A549 (cell line): ENCODE results near the gene TMPRSS6. TPM values are rescaled to one million over a fixed set of nuclear protein-coding genes. Genes with fewer than 3 reads are reported as not detected.

ENCODE experiments used
- ATAC-seq, 2 experiments: fragments of 200-7000 bp in 1 of 2; fragments of >200 bp in 1 of 2; cut with Nextera tagmentation in 1 of 2; cut with Tn5 transposase in 1 of 2; 3 replicates each; pipeline versions ENCODE4 v1.8.0 to v1.9.1; 2018 to 2020; ENCODE audit warnings: mild to moderate bottlenecking in 1 of 2, moderate library complexity in 1 of 2
- CTCF ChIA-PET: fragments of 300-600 bp; sonication (Branson Sonifier 250); formaldehyde crosslinking; extraction: SDS; loops from one replicate; lab custom pipeline; 2021; ENCODE audit warnings: antibody characterized with exemption, inconsistent platforms; lab: Yijun Ruan, JAX
- POLR2A ChIA-PET: fragments of 350-600 bp; formaldehyde crosslinking; extraction: SDS; loops from one replicate; lab custom pipeline; 2021; ENCODE audit warnings: antibody characterized with exemption, inconsistent platforms; lab: Yijun Ruan, JAX
- DNase-seq, 2 experiments: peaks; one replicate each; pipeline versions ENCODE4 v3.0.0 to v3.0.0-alpha.2; 2011 to 2016; ENCODE audit warnings: low read depth in 1 of 2, low spot score in 1 of 2
- FAIRE-seq: peaks from 2 replicates; lab custom pipeline; 2011; peaks lifted over from hg19 to GRCh38; lab: Jason Lieb, UNC
- H3K27ac ChIP-seq, 2 experiments: fragments of >200 bp; sonication (Bioruptor Twin); formaldehyde crosslinking; 3 replicates each; pipeline ENCODE4 v1.5.1; 2016 to 2017
- H3K4me1 ChIP-seq: fragments of >200 bp; sonication (Bioruptor Twin); formaldehyde crosslinking; 3 replicates; pipeline ENCODE4 v1.6.1; 2016
- H3K4me2 ChIP-seq: fragments of >200 bp; sonication (Bioruptor Twin); formaldehyde crosslinking; 3 replicates; pipeline ENCODE4 v1.6.1; 2016
- H3K4me3 ChIP-seq: fragments of >200 bp; sonication (Bioruptor Twin); formaldehyde crosslinking; 3 replicates; pipeline ENCODE4 v1.5.1; 2016
- H3K9me3 ChIP-seq: fragments of >200 bp; sonication (Bioruptor Twin); formaldehyde crosslinking; 3 replicates; pipeline ENCODE4 v1.6.1; 2016
- BHLHE40 ChIP-seq: IDR thresholded peaks from 2 replicates; pipeline ENCODE4 v1.6.1; 2012; ENCODE audit warnings: low read depth, low read length, inconsistent platforms
- CEBPB ChIP-seq, 2 experiments: fragments of >200 bp in 1 of 2; sonication (Bioruptor Twin) in 1 of 2; formaldehyde crosslinking in 1 of 2; IDR thresholded peaks; 2 replicates each; pipeline ENCODE4 v1.6.1; 2012 to 2016
- CHD4 ChIP-seq: fragments of 200-600 bp; sonication (generic); IDR thresholded peaks from 2 replicates; pipeline ENCODE4 v1.6.1; 2016; ENCODE audit warnings: antibody characterized with exemption, mild to moderate bottlenecking, borderline replicate concordance
- ELK1 ChIP-seq: fragments of 150-350 bp; IDR thresholded peaks from 2 replicates; pipeline ENCODE4 v1.6.1; 2014; ENCODE audit warnings: low read depth, mild to moderate bottlenecking, low read length
- EP300 ChIP-seq, 2 experiments: fragments of >200 bp; sonication (Bioruptor Twin); formaldehyde crosslinking; IDR thresholded peaks; 2 replicates in 1 of 2; 3 replicates in 1 of 2; pipeline ENCODE4 v1.6.1; 2016 to 2017
- ESRRA ChIP-seq: fragments of 150-350 bp; IDR thresholded peaks from 2 replicates; pipeline ENCODE4 v1.6.1; 2014; ENCODE audit warnings: mild to moderate bottlenecking, low read length, borderline replicate concordance
- FOSL2 ChIP-seq, 2 experiments: fragments of 450-650 bp in 1 of 2; fragments of >200 bp in 1 of 2; sonication (Bioruptor Twin) in 1 of 2; formaldehyde crosslinking; IDR thresholded peaks; 2 replicates each; pipeline versions ENCODE4 v1.5.0 to v1.6.1; 2016 to 2020; ENCODE audit warnings: mild to moderate bottlenecking in 1 of 2, moderate library complexity in 1 of 2
- GATA3 ChIP-seq: IDR thresholded peaks from 2 replicates; pipeline ENCODE4 v1.6.1; 2012; ENCODE audit warnings: borderline replicate concordance
- HDAC2 ChIP-seq: fragments of 200-600 bp; sonication (generic); IDR thresholded peaks from 2 replicates; pipeline ENCODE4 v1.6.1; 2016
- HEYL ChIP-seq: fragments of 250-450 bp; sonication (Bioruptor Pico); IDR thresholded peaks from 2 replicates; pipeline ENCODE4 v1.8.0; 2021; ENCODE audit warnings: mild to moderate bottlenecking, moderate library complexity
- HOXA7 ChIP-seq: fragments of 250-450 bp; sonication (Bioruptor Pico); IDR thresholded peaks from 2 replicates; pipeline ENCODE4 v1.5.0; 2020; ENCODE audit warnings: mild to moderate bottlenecking, moderate library complexity
- HOXB13 ChIP-seq: fragments of 250-450 bp; sonication (Bioruptor Pico); IDR thresholded peaks from 2 replicates; pipeline ENCODE4 v1.5.0; 2020; ENCODE audit warnings: low read depth, mild to moderate bottlenecking, moderate library complexity
- JUNB ChIP-seq: fragments of >200 bp; sonication (Bioruptor Twin); formaldehyde crosslinking; IDR thresholded peaks from 2 replicates; pipeline ENCODE4 v1.6.1; 2016
- KDM1A ChIP-seq: fragments of 200-600 bp; sonication (generic); IDR thresholded peaks from 2 replicates; pipeline ENCODE4 v1.6.1; 2016; ENCODE audit warnings: low read depth, mild to moderate bottlenecking
- MAFK ChIP-seq: fragments of 450-650 bp; IDR thresholded peaks from 2 replicates; pipeline ENCODE4 v1.6.1; 2014; ENCODE audit not compliant: partially characterized antibody
- NFE2L2 ChIP-seq: fragments of 150-350 bp; conservative IDR thresholded peaks from 2 replicates; pipeline ENCODE4 v1.6.1; 2014; ENCODE audit warnings: low read length
- PHF8 ChIP-seq: fragments of 200-600 bp; sonication (generic); IDR thresholded peaks from 2 replicates; pipeline ENCODE4 v1.6.1; 2016; ENCODE audit warnings: low read depth, mild to moderate bottlenecking, antibody characterized with exemption, moderate library complexity, borderline replicate concordance
- POLR2A ChIP-seq: IDR thresholded peaks from 2 replicates; pipeline ENCODE4 v1.6.1; 2012; ENCODE audit warnings: mild to moderate bottlenecking, low read length
- RAD21 ChIP-seq, 2 experiments: fragments of >200 bp in 1 of 2; sonication (Bioruptor Twin) in 1 of 2; formaldehyde crosslinking in 1 of 2; IDR thresholded peaks in 1 of 2; conservative IDR thresholded peaks in 1 of 2; 2 replicates in 1 of 2; 3 replicates in 1 of 2; pipeline ENCODE4 v1.6.1; 2012 to 2018; ENCODE audit warnings: inconsistent platforms in 1 of 2
- RARB ChIP-seq: fragments of 250-450 bp; sonication (Bioruptor Pico); IDR thresholded peaks from 2 replicates; pipeline ENCODE4 v1.8.0; 2021; ENCODE audit warnings: mild to moderate bottlenecking, moderate library complexity
- RFX5 ChIP-seq: fragments of 450-650 bp; IDR thresholded peaks from 2 replicates; pipeline ENCODE4 v1.7.1; 2014; ENCODE audit warnings: antibody characterized with exemption, mild to moderate bottlenecking, moderate library complexity
- RNF2 ChIP-seq: fragments of 200-600 bp; sonication (generic); IDR thresholded peaks from 2 replicates; pipeline ENCODE4 v1.6.1; 2016; ENCODE audit warnings: low read depth, mild to moderate bottlenecking, antibody characterized with exemption, moderate library complexity, borderline replicate concordance
- TFCP2L1 ChIP-seq: fragments of 250-450 bp; sonication (Bioruptor Pico); IDR thresholded peaks from 2 replicates; pipeline ENCODE4 v1.5.0; 2021; ENCODE audit warnings: mild to moderate bottlenecking
- TP53 ChIP-seq: fragments of 250-450 bp; sonication (Bioruptor Pico); IDR thresholded peaks from 2 replicates; pipeline ENCODE4 v1.5.0; 2021; ENCODE audit warnings: mild to moderate bottlenecking, moderate library complexity
- ZFP36 ChIP-seq: fragments of 450-650 bp; IDR thresholded peaks from 2 replicates; pipeline ENCODE4 v1.6.1; 2014; ENCODE audit warnings: borderline replicate concordance; ENCODE audit not compliant: partially characterized antibody
- WGBS: methylation state at CpG from one replicate; pipeline ENCODE4 v1.1.6; 2017; ENCODE audit errors: missing lambda C conversion rate; 5-methylcytosine and 5-hydroxymethylcytosine counted together
- polyA plus RNA-seq, 4 experiments: library from polyadenylated mRNA; depleted of rRNA in 3 of 4; stranded (reverse); fragments of >200 nt; fragmentation: RNase III in 1 of 4; extraction: RNeasy Plus Mini Kit Qiagen cat#74134 plus additional on column Dnase treatment in 1 of 4; gene quantifications; 2 replicates in 3 of 4; 3 replicates in 1 of 4; pipeline ENCODE4 v1.2.3, GENCODE V29; 2011 to 2017
- TF ChIP-seq, protein P1 (sequence below): fragments of 450-650 bp; IDR thresholded peaks from 2 replicates; pipeline ENCODE4 v1.6.1; 2014; ENCODE audit warnings: antibody characterized with exemption
- TF ChIP-seq, protein P2 (sequence below): IDR thresholded peaks from 2 replicates; pipeline ENCODE4 v1.6.1; 2012
- TF ChIP-seq, protein P3 (sequence below): fragments of >200 bp; sonication (Bioruptor Twin); formaldehyde crosslinking; IDR thresholded peaks from 3 replicates; pipeline ENCODE4 v1.5.1; 2016
- TF ChIP-seq, protein P4 (sequence below): IDR thresholded peaks from 2 replicates; pipeline ENCODE4 v1.6.1; 2012

TMPRSS6 gene
- polyA plus RNA-seq, 2 of the 4 experiments (the other 2 are of a cell fraction): not detected

GRCh38 chr22:37033605-37034430 is 75.7 kb downstream of the TMPRSS6 start:
- DNase-seq (no peak), FAIRE-seq (no peak), ATAC-seq (no peak)
- Histone ChIP-seq H3K4me3 (peak overlapping the region; percentile 22; the same call in 1 of the 3 replicates), H3K9me3 (no peaks in the 10 kb centered on the region), H3K27ac (peak overlapping the region; percentile 98 to 100), H3K4me2 (peak overlapping the region; percentile 90), H3K4me1 (peaks cover 59% of the 10 kb centered on the region)
- CTCF ChIA-PET: interaction anchor here (3.6 to 13.1 kb wide), 3 partner anchors 10 to 14 kb away, joined by 22 to 142 read pairs (median 77); partner anchors contain the start of genes MPST and TST
- POLR2A ChIA-PET: no interaction called here
- WGBS: 78% methylated on average over 23 of the region's 23 CpGs
- TF ChIP-seq CHD4 (no peak), HEYL (CRISPR knock-in tag) (no peak), ESRRA (no peak), NFE2L2 (no peak), GATA3 (no peak), CEBPB (IDR thresholded peaks at IDR 0.05) (no peak), RARB (CRISPR knock-in tag) (no peak), POLR2A (no peak)
- TF ChIP-seq, protein P1, sequence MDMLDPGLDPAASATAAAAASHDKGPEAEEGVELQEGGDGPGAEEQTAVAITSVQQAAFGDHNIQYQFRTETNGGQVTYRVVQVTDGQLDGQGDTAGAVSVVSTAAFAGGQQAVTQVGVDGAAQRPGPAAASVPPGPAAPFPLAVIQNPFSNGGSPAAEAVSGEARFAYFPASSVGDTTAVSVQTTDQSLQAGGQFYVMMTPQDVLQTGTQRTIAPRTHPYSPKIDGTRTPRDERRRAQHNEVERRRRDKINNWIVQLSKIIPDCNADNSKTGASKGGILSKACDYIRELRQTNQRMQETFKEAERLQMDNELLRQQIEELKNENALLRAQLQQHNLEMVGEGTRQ: no peak
- TF ChIP-seq, protein P2, sequence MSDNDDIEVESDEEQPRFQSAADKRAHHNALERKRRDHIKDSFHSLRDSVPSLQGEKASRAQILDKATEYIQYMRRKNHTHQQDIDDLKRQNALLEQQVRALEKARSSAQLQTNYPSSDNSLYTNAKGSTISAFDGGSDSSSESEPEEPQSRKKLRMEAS: no peak
- TF ChIP-seq, all 56 proteins: peak for 0

DNA sequence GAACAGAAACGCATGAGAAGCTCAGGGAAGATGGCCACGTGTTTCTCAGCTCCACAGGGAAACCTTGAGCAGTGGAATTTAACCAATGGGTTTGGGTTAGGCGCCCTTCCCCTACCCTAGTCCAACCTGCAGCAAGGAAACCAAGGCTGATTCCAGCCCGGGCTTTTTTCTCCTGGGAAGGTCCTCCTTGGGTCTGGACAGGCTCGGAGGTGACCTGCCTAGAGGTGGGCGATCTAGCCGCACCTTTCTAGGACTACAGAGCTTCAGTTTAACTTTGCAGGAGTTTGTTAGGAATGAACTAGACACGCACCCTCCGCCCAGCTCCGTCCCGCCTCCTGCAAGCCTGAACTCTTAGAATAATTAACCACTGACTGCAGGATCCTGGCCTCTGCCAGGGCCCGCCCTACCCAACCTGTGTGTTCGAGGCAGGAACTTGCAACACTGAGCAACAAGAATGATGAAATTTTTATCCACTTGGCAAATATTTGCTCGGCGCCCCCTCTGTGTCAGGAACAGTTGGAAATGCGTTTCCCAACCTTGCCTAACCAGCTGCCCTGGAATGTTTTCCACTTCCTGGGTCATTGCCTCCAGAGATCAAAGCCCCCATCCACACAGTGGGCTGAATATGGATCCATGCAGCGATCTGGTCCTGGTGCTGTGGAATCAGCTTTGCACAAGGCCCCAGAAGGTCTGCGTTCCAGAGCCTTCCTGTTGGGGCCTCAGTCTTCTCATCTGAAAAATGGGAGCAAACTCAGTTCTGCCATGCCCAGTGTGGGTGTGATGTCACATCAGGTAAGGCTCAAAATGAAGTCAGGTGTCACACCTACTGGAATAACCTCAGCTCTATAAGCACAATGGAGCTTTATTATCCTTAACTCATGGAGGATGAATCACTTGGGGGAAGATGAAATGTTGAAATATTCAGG is 76.7 kb downstream of the TMPRSS6 start:
- DNase-seq (peak; percentile 87 to 96), ATAC-seq (peak; percentile 95 to 96), FAIRE-seq (no peak)
- 1% methylated on average over 12 of the region's 18 CpGs for WGBS
- Histone ChIP-seq H3K4me1 (peaks cover 59% of the 10 kb centered on the region), H3K9me3 (no peaks in the 10 kb centered on the region), H3K27ac (peak overlapping the region; percentile 98 to 100), H3K4me3 (peak overlapping the region; percentile 37), H3K4me2 (peak overlapping the region; percentile 90)
- POLR2A ChIA-PET: interaction anchor here (0.7 to 1.8 kb wide), 8 partner anchors 9 to 504 kb away, joined by 3 to 15 read pairs (median 4); partner anchors contain the start of genes EIF3D, IFT27, MPST and TST
- CTCF ChIA-PET: interaction anchor here (0.8 to 13.1 kb wide), 6 partner anchors 11 to 261 kb away, joined by 3 to 142 read pairs (median 3); partner anchors contain the start of genes MPST and TST
- TF ChIP-seq ELK1 (no peak), GATA3 (peak; percentile 80), HOXA7 (CRISPR knock-in tag) (no peak), RAD21 (conservative IDR thresholded peaks at IDR 0.05 in 1 of 2, IDR thresholded peaks at IDR 0.05 in 1 of 2) (peak in 1 of 2 experiments; percentile 30; a peak in 1 of 5 replicates), TP53 (CRISPR knock-in tag) (no peak), TFCP2L1 (no peak), MAFK (peak; percentile 60), EP300 (IDR thresholded peaks at IDR 0.05) (peak; percentile 86 to 96; a peak in 4 of 5 replicates), PHF8 (no peak), FOSL2 (IDR thresholded peaks at IDR 0.05) (peak; percentile 31; the same call in 1 of the 2 replicates), FOSL2 (CRISPR knock-in tag; IDR thresholded peaks at IDR 0.05) (peak; percentile 36; the same call in 1 of the 2 replicates), RARB (CRISPR knock-in tag) (0 out of 2 replicates have a peak, but pooled peaks have one; percentile 20), POLR2A (0 out of 2 replicates have a peak, but pooled peaks have one; percentile 18), HOXB13 (CRISPR knock-in tag) (peak; percentile 11; the same call in 1 of the 2 replicates), HDAC2 (peak; percentile 99), JUNB (peak; percentile 69), KDM1A (peak; percentile 99), RNF2 (no peak), RFX5 (no peak), ZFP36 (peak; percentile 3), BHLHE40 (no peak)
- TF ChIP-seq, protein P3, sequence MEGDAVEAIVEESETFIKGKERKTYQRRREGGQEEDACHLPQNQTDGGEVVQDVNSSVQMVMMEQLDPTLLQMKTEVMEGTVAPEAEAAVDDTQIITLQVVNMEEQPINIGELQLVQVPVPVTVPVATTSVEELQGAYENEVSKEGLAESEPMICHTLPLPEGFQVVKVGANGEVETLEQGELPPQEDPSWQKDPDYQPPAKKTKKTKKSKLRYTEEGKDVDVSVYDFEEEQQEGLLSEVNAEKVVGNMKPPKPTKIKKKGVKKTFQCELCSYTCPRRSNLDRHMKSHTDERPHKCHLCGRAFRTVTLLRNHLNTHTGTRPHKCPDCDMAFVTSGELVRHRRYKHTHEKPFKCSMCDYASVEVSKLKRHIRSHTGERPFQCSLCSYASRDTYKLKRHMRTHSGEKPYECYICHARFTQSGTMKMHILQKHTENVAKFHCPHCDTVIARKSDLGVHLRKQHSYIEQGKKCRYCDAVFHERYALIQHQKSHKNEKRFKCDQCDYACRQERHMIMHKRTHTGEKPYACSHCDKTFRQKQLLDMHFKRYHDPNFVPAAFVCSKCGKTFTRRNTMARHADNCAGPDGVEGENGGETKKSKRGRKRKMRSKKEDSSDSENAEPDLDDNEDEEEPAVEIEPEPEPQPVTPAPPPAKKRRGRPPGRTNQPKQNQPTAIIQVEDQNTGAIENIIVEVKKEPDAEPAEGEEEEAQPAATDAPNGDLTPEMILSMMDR: no peak; the same call in 2 of the 3 replicates
- TF ChIP-seq, protein P4, sequence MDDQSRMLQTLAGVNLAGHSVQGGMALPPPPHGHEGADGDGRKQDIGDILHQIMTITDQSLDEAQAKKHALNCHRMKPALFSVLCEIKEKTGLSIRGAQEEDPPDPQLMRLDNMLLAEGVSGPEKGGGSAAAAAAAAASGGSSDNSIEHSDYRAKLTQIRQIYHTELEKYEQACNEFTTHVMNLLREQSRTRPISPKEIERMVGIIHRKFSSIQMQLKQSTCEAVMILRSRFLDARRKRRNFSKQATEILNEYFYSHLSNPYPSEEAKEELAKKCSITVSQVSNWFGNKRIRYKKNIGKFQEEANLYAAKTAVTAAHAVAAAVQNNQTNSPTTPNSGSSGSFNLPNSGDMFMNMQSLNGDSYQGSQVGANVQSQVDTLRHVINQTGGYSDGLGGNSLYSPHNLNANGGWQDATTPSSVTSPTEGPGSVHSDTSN: peak; percentile 68
